Lung (tissue), 12 donors: Measurements from ENCODE around the gene PIK3R6. TPM values are rescaled to one million over a fixed set of nuclear protein-coding genes. Genes with fewer than 3 reads are reported as not detected.

Experiments
- ATAC-seq: fragments of 200-7000 bp; cut with Tn5 transposase; one replicate; pipeline ENCODE4 v1.9.1; 2020; ENCODE audit warnings: moderate number of reproducible peaks; ENCODE audit not compliant: insufficient read depth, low FRiP score
- DNase-seq, 3 donors: peaks; one replicate each; pipeline ENCODE4 v3.0.0-alpha.2; 2013 to 2017
- H3K27ac ChIP-seq, 2 donors: one replicate each; pipeline ENCODE4 v1.5.1; 2013; ENCODE audit warnings: mild to moderate bottlenecking in 2 of 2, moderate library complexity in 2 of 2, control low read depth in 1 of 2, inconsistent platforms in 1 of 2, low read depth in 1 of 2, low read length in 1 of 2
- H3K27me3 ChIP-seq, 3 donors: one replicate each; pipeline ENCODE4 v1.5.1; 2013; ENCODE audit warnings: low read length in 2 of 3; ENCODE audit not compliant: control insufficient read depth in 3 of 3, insufficient read depth in 3 of 3
- H3K36me3 ChIP-seq, 4 donors: one replicate each; pipeline ENCODE4 v1.5.1; 2013; ENCODE audit warnings: low read length in 4 of 4, mild to moderate bottlenecking in 1 of 4, moderate library complexity in 1 of 4; ENCODE audit not compliant: control insufficient read depth in 4 of 4, insufficient read depth in 4 of 4
- H3K4me1 ChIP-seq, 5 donors: one replicate each; pipeline ENCODE4 v1.5.1; 2013; ENCODE audit warnings: low read length in 5 of 5, mild to moderate bottlenecking in 2 of 5, moderate library complexity in 1 of 5; ENCODE audit not compliant: control insufficient read depth in 5 of 5, insufficient read depth in 5 of 5
- H3K4me3 ChIP-seq: one replicate; pipeline ENCODE4 v1.5.1; 2013; ENCODE audit warnings: mild to moderate bottlenecking, control low read depth, moderate library complexity
- H3K9ac ChIP-seq, 2 donors: one replicate each; pipeline ENCODE4 v1.5.1; 2013; ENCODE audit warnings: low read length in 2 of 2, control low read depth in 1 of 2; ENCODE audit not compliant: insufficient read depth in 1 of 2
- H3K9me3 ChIP-seq, 4 donors: one replicate each; pipeline ENCODE4 v1.5.1; 2013; ENCODE audit warnings: low read length in 3 of 4, mild to moderate bottlenecking in 1 of 4, moderate library complexity in 1 of 4; ENCODE audit not compliant: control insufficient read depth in 4 of 4, insufficient read depth in 3 of 4
- CTCF ChIP-seq: IDR thresholded peaks from 2 replicates; pipeline ENCODE4 v1.5.1; 2012; ENCODE audit warnings: mild to moderate bottlenecking; ENCODE audit errors: control extremely low read depth, extremely low read depth
- WGBS, 2 donors: extraction: QIAGEN DNeasy Blood & Tissue Kit; methylation state at CpG; one replicate each; pipeline ENCODE4 v1.1.7; 2013; 5-methylcytosine and 5-hydroxymethylcytosine counted together
- polyA plus RNA-seq, 2 donors: library from polyadenylated mRNA; stranded (reverse); fragments of 200-250 nt; gene quantifications; one replicate each; pipeline ENCODE4 v1.2.1, GENCODE V29; 2013
- total RNA-seq, 2 donors: library from RNA; depleted of rRNA in 1 of 2; stranded (reverse); fragments of >200 nt in 1 of 2; gene quantifications; one replicate each; pipeline ENCODE4 v1.2.1, GENCODE V29; 2014 to 2021
- donor health status: control.
- donor health status: control.
- donor health status: Bipolar disorder and iron deficiency.
- donor health status: healthy.
- donor health status: DM: yes; HTN: yes; CAD: no.

PIK3R6 gene
- total and polyA plus RNA-seq, 4 donors, result 0.93 to 3.0 (median 1.5) TPM

- ATAC-seq, result no peak
- Histone ChIP-seq H3K9ac (no peak overlapping the region), H3K27ac (no peak overlapping the region), H3K4me1 (peaks cover 0 to 9% (median under 1%) of the 10 kb centered on the region in 5 donors), H3K36me3 (no peaks in the 10 kb centered on the region), H3K27me3 (peaks cover 0 to 27% (median 3%) of the 10 kb centered on the region in 3 donors), H3K9me3 (peaks cover 0 to 7% (median 0%) of the 10 kb centered on the region in 4 donors), H3K4me3 (no peak overlapping the region)
- WGBS, 2 donors, result 65 to 68% methylated on average over 4 of the region's 4 CpGs
- no peak for DNase-seq
- TF ChIP-seq CTCF, result no peak
Measured at GRCh38 chr17:8868529-8868951, 1.1 kb upstream of the PIK3R6 start.

GRCh38 chr17:8868092-8868491, 618 bp upstream of the PIK3R6 start:
- WGBS, 2 donors, result 93 to 95% methylated on average over 1 of the region's 1 CpG
- ATAC-seq (no peak), DNase-seq (no peak)
- H3K4me3 ChIP-seq, result no peak overlapping the region
- H3K27ac ChIP-seq, result no peak overlapping the region
- H3K4me1 ChIP-seq, result peaks cover 0 to 4% (median 0%) of the 10 kb centered on the region in 5 donors
- peaks cover 0 to 7% (median 0%) of the 10 kb centered on the region in 4 donors for H3K9me3 ChIP-seq
- no peak overlapping the region for H3K9ac ChIP-seq
- H3K27me3 ChIP-seq, result peaks cover 0 to 25% (median 0%) of the 10 kb centered on the region in 3 donors
- TF ChIP-seq CTCF, result no peak
- no peaks in the 10 kb centered on the region for H3K36me3 ChIP-seq

- H3K4me1 ChIP-seq, result no peaks in the 10 kb centered on the region
- no peak for ATAC-seq
- TF ChIP-seq CTCF, result no peak
Measured at GRCh38 chr17:8865811-8866210, 1.7 kb downstream of the PIK3R6 start.

GRCh38 chr17:8865385-8865784, 2.1 kb downstream of the PIK3R6 start:
- Histone ChIP-seq H3K4me1 (no peaks in the 10 kb centered on the region), H3K9ac (no peak overlapping the region), H3K4me3 (no peak overlapping the region), H3K9me3 (peaks cover 0 to 5% (median 0%) of the 10 kb centered on the region in 4 donors), H3K27ac (no peak overlapping the region), H3K27me3 (peaks cover 0 to 19% (median 0%) of the 10 kb centered on the region in 3 donors), H3K36me3 (no peaks in the 10 kb centered on the region)
- TF ChIP-seq CTCF, result no peak
- ATAC-seq (no peak), DNase-seq (no peak)
- 61 to 72% methylated on average over 6 of the region's 6 CpGs for WGBS, 2 donors

More at GRCh38 chr17:8865811-8866210, 1.7 kb downstream of the PIK3R6 start:
- Histone ChIP-seq H3K9ac (no peak overlapping the region), H3K27ac (no peak overlapping the region), H3K9me3 (peaks cover 0 to 5% (median 0%) of the 10 kb centered on the region in 4 donors), H3K36me3 (no peaks in the 10 kb centered on the region), H3K4me3 (no peak overlapping the region), H3K27me3 (peaks cover 0 to 20% (median 0%) of the 10 kb centered on the region in 3 donors)
- 82 to 92% methylated on average over 7 of the region's 7 CpGs for WGBS, 2 donors
- peak in 1 of 3 donors; percentile 31 for DNase-seq
